Erythroblast (primary cell): ENCODE data around the gene C19orf81.
"Not testable (repeated sequence)": the region's sequence is repeated elsewhere in the genome, so short reads cannot be mapped to it uniquely, and the experiment has no call there.

Experiments
- GATA1 ChIP-seq: IDR thresholded peaks from 2 replicates; pipeline ENCODE4 v1.6.1; 2011; ENCODE audit warnings: low read depth, mild to moderate bottlenecking, control low read depth, low read length, moderate library complexity
- POLR2A ChIP-seq: IDR thresholded peaks from 2 replicates; pipeline ENCODE4 v1.6.1; 2011; ENCODE audit warnings: mild to moderate bottlenecking, low read length

DNA sequence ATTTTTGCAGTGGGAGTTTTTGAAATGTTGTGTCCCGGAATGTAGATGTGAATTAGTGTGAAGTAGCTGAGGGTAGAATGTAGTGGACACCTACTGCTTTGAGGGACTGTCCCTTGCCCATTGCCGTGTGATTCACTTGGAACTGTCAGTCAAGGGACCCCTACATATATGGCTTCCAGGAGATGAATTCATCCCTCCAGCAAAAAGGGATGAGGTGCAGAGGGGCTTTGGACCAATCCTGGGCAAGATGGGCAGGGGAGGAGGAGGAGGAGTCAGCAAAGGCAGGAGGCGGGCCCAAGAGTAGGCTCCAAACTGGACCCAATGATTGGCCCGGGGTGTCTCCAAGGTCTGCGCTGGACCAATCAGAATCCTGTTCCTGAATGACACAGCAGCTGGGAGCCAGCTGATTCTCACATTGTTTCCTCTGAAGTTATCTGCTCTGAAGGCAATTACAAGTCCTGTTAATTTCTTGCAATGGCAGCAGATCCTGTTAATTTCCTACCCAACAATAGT is 28.8 kb upstream of the C19orf81 start:
- TF ChIP-seq POLR2A, GATA1: not testable (repeated sequence)
